Measurements from ENCODE around the gene TMEM14B.

DNA sequence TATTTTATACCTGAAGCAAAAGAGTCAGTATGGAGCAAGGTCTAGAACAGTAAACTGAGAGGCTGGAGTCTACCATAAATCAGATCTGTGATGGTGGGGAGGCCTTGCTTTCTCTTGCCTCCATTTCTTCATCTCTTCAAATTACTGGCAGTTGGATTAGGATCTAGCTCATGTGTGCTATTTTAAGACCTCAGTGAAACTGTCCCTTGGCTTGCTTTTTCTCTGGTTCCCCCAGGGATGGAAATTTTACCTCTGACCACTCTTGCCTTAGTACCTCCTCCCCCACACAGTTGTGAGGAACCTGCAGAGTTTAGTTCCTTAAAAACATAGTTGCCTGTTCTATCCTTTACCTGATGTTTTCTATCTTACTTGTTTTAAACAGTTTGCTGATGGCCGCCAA lies 8.5 kb downstream of the TMEM14B start:
- TF ChIP-seq, protein P1, sequence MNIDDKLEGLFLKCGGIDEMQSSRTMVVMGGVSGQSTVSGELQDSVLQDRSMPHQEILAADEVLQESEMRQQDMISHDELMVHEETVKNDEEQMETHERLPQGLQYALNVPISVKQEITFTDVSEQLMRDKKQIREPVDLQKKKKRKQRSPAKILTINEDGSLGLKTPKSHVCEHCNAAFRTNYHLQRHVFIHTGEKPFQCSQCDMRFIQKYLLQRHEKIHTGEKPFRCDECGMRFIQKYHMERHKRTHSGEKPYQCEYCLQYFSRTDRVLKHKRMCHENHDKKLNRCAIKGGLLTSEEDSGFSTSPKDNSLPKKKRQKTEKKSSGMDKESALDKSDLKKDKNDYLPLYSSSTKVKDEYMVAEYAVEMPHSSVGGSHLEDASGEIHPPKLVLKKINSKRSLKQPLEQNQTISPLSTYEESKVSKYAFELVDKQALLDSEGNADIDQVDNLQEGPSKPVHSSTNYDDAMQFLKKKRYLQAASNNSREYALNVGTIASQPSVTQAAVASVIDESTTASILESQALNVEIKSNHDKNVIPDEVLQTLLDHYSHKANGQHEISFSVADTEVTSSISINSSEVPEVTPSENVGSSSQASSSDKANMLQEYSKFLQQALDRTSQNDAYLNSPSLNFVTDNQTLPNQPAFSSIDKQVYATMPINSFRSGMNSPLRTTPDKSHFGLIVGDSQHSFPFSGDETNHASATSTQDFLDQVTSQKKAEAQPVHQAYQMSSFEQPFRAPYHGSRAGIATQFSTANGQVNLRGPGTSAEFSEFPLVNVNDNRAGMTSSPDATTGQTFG (tag by site-specific recombination; IDR thresholded peaks at IDR 0.05; ENCODE audit: borderline replicate concordance) = no peak
- TF ChIP-seq ZNF747 (tag by site-specific recombination; IDR thresholded peaks at IDR 0.05) (no peak), KLF9 (tag by site-specific recombination; IDR thresholded peaks at IDR 0.05; ENCODE audit: low read depth) (no peak)

Measured in HEK293 (cell line).